AG04450 (cell line): Measurements from ENCODE around the gene C2CD2. TPM values are rescaled to one million over a fixed set of nuclear protein-coding genes. Genes with fewer than 3 reads are reported as not detected.

Experiments used
- CTCF ChIA-PET: fragments of 300-600, 350-600 bp; formaldehyde crosslinking; extraction: SDS; loops from one replicate; lab custom pipeline; 2022; ENCODE audit warnings: antibody characterized with exemption, inconsistent platforms; lab: Charles Lee
- POLR2A ChIA-PET: fragments of 350-600 bp; formaldehyde crosslinking; extraction: SDS; loops from one replicate; lab custom pipeline; 2021; ENCODE audit warnings: antibody characterized with exemption, inconsistent platforms; lab: Yijun Ruan, JAX
- DNase-seq: peaks from one replicate; pipeline ENCODE4 v3.0.0-alpha.2; 2011; ENCODE audit warnings: low read depth, low spot score
- H3K27ac ChIP-seq: one replicate; pipeline ENCODE4 v1.5.1; 2012; ENCODE audit warnings: low read depth, low read length, control low read depth
- H3K27me3 ChIP-seq: one replicate; pipeline ENCODE4 v1.6.0; 2012; ENCODE audit warnings: low read length; ENCODE audit not compliant: control insufficient read depth, insufficient read depth
- H3K4me3 ChIP-seq: 2 replicates; pipeline ENCODE4 v1.5.1; 2011; ENCODE audit warnings: mild to moderate bottlenecking, low read depth, low read length, control low read depth
- H3K9me3 ChIP-seq: 2 replicates; pipeline ENCODE4 v1.5.1; 2012; ENCODE audit warnings: low read length; ENCODE audit not compliant: control insufficient read depth, insufficient read depth
- CTCF ChIP-seq: IDR thresholded peaks from 2 replicates; pipeline ENCODE4 v1.5.1; 2011; ENCODE audit warnings: low read depth, low read length, control low read depth, inconsistent platforms
- polyA plus RNA-seq: library from polyadenylated mRNA; depleted of rRNA; stranded (reverse); fragments of >200 nt; gene quantifications from 2 replicates; pipeline ENCODE4 v1.2.3, GENCODE V29; 2011

Gene C2CD2
- polyA plus RNA-seq, 1 experiment: 25.4 TPM

- Histone ChIP-seq H3K4me3 (no peak overlapping the region), H3K9me3 (no peaks in the 10 kb centered on the region; the same call in 1 of the 2 replicates), H3K27me3 (no peaks in the 10 kb centered on the region), H3K27ac (no peak overlapping the region)
- DNase-seq: no peak
- ChIA-PET POLR2A (no interaction called here), CTCF (no interaction called here)
- TF ChIP-seq CTCF: no peak
Measured at GRCh38 chr21:41843584-41843983, 110.2 kb downstream of the C2CD2 start.

- Histone ChIP-seq H3K27ac (no peak overlapping the region), H3K9me3 (no peaks in the 10 kb centered on the region; the same call in 1 of the 2 replicates), H3K27me3 (no peaks in the 10 kb centered on the region), H3K4me3 (no peak overlapping the region)
- TF ChIP-seq CTCF: no peak
- POLR2A ChIA-PET: interaction anchor here (0.6 kb wide), 1 partner anchor 56 kb away, joined by 3 read pairs; no protein-coding TSS in a partner anchor
- CTCF ChIA-PET: interaction anchor here (0.7 to 1.6 kb wide), 3 partner anchors 24 to 277 kb away, joined by 3 to 17 read pairs (median 3); no protein-coding TSS in a partner anchor
- no peak for DNase-seq
Measured at GRCh38 chr21:41840880-41841279, 112.9 kb downstream of the C2CD2 start.

- CTCF ChIA-PET: interaction anchor here (1.6 to 2.4 kb wide), 2 partner anchors 23 kb away, joined by 12 to 17 read pairs; no protein-coding TSS in a partner anchor
- no peak for TF ChIP-seq CTCF
Measured at GRCh38 chr21:41839387-41840000, 114.3 kb downstream of the C2CD2 start.

GRCh38 chr21:41837756-41838297, 116.0 kb downstream of the C2CD2 start:
- H3K27me3 ChIP-seq: no peaks in the 10 kb centered on the region
- ChIA-PET CTCF (interaction anchor here (1.7 to 2.4 kb wide), 2 partner anchors 21 to 279 kb away, joined by 5 to 12 read pairs; no protein-coding TSS in a partner anchor), POLR2A (no interaction called here)
- DNase-seq: no peak
- H3K4me3 ChIP-seq: no peak overlapping the region
- no peak for TF ChIP-seq CTCF
- H3K9me3 ChIP-seq: no peaks in the 10 kb centered on the region; the same call in 1 of the 2 replicates
- no peak overlapping the region for H3K27ac ChIP-seq

More at GRCh38 chr21:41839387-41840000, 114.3 kb downstream of the C2CD2 start:
- H3K27ac ChIP-seq: no peak overlapping the region
- POLR2A ChIA-PET: no interaction called here
- H3K4me3 ChIP-seq: no peak overlapping the region
- DNase-seq: no peak
- no peaks in the 10 kb centered on the region for H3K27me3 ChIP-seq
- no peaks in the 10 kb centered on the region; the same call in 1 of the 2 replicates for H3K9me3 ChIP-seq
